Measurements from ENCODE around the gene CDH4.
"Not testable (repeated sequence)": the region's sequence is repeated elsewhere in the genome, so short reads cannot be mapped to it uniquely, and the experiment has no call there.

Gene CDH4

DNA sequence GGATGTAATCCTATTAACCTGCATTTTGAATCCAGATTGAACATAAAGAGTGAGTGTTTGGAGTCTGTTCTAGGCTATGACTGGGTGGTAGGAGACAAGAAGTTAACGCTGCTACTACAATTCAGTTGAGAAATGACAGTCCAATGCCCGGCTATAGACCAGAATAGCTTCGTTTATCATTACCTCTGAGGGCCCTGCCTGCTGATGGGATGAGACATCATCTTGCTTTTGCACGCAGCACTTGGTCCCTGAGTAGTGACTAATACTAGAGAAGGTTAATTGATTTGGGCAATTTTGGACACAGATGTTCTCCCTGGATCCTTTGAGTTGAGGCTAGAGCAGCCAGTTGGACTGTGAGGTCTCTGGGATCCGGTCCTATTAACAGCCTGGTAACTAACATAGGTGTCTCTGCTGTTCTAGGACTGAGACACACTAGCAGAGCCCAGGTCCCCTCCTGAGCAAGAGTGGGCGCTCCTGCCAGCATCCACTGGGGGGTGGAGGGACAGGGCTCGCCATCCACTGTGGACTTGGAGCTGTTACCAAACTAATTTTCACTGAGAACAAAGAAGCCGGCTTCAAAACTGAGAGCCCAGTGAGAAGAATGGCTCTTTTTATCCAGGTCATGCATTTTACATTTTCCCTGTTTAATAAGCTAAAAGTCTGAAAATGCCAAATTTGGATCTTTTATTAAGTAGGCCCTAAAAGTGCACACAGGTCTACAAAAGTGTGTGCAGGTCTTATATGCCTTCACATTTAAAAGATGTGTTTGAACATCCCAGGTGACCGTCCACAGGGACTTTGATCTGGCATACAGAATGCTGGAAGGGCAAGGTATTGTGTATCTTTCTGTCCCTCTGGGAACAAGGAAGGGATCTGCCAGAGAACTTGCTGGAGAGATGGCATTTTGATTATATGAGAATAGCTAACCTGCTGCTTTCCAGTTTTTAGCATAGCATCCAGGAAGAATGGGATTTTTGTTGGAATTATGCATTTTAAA lies 212.5 kb downstream of the CDH4 start:
- no peak for FAIRE-seq

GRCh38 chr20:61475729-61476128 lies 223.7 kb downstream of the CDH4 start:
- no peak for FAIRE-seq

- no peak for FAIRE-seq
These were observed 224.9 kb downstream of the CDH4 start for GRCh38 chr20:61476956-61477355.

- FAIRE-seq, result no peak
These were observed 225.4 kb downstream of the CDH4 start for GRCh38 chr20:61477451-61477861.

- FAIRE-seq, result no peak
These were observed 226.0 kb downstream of the CDH4 start for GRCh38 chr20:61478094-61478493.

DNA sequence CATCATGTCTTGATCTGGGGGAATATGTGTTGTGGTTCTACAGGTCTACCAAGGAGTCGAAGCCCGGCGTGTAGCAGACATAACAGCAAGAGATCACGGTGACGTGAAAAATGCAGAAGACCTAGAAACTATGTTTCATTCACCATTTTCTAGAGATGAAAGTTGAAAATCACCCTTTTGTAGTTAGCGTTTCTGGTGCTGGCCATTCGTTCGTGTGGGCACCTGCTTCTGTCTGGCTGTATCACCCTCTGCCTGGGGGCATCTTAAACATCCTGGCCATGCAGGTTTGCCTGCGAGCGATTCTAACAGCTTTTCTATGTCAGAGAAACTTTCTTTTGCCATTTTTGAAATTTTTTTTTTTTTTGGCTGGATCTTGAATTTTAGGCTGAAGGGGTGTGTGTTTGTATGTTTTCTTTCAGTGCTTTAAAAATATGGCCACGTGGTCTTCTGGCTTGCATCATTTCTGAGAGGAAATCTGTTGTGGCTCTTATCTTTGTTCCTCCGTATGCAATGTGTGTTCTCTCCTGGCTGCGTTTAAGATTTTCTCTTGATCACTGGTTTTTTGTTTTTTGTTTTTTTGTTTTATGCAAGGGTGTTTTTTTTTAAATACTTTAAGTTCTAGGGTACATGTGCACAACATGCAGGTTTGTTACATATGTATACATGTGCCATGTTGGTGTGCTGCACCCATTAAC lies 226.7 kb downstream of the CDH4 start:
- FAIRE-seq, result no peak

- not testable (repeated sequence) for FAIRE-seq
These were observed 227.4 kb downstream of the CDH4 start for GRCh38 chr20:61479433-61479832.

DNA sequence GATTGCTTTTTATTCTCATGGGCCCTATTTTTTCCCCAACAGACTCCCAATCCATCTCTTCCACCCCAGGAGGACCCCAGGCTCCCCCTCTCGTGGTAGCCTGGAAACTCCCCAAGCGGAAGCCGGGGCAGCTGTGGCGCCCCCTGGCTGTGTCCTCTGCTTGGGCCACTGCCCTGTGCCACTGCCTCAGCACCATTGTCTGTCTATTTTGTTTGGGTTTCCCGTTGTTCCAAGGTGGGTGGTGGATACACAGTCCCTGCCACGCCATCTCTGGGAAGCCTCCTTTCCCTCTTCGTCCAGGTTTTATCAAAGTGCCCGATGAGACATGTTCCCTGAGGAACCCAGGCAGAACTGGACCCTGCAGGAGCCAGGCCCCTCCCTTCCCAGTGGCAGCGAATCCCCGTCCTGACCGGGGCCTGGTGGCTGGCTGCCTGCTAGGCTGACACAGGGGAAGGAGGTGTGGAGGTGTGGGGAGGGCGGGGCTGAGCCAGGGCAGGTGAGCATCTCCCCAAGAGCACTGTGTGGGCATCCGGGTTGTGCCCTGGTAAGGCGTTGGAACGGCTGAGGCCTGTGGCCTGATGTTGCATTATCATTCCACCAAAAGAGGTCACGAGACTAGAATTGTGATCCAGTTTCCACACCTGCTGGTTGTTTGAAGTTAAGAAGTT lies 228.2 kb downstream of the CDH4 start:
- no peak for FAIRE-seq

DNA sequence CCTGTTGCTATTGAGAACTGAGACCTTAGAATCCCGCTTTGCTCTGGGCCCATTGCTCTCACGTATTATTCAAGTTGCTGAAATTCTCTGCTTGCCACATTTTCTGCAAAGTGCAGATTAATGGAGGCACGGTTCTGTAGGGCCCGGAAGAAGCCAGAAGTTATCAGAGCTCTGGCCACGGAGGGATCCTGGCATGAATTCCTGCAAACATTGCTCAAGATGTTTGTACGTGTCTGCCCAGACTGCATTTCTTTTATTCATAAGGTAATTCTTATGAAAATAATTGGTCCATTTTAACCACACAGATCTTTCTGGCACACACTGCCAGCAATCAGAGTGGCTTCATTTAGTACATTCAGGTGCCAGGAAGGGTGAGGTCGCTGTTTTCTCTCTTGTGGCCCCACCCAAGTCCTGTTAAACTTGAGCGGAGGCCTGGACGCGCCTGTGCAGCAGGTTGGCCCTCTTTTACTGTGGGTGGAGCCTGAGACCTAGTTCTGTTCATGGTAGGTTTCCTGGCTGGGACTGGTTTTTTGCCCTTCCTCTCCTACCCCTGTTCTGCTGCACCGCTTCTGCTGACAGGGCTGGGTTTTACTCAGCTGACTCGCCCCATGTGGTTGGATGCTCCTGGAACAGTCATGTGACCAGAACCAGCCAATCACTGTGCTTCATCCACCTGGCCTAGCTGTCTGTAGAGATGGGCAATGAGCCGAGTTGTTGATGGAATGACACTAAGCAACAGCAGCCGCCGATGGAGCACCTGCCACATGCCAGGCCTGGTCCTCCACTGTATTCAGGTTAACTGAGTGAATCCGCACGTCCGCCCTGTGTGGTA lies 230.2 kb downstream of the CDH4 start:
- FAIRE-seq, result no peak

- no peak for FAIRE-seq
These were observed 230.8 kb downstream of the CDH4 start for GRCh38 chr20:61482901-61483300.

DNA sequence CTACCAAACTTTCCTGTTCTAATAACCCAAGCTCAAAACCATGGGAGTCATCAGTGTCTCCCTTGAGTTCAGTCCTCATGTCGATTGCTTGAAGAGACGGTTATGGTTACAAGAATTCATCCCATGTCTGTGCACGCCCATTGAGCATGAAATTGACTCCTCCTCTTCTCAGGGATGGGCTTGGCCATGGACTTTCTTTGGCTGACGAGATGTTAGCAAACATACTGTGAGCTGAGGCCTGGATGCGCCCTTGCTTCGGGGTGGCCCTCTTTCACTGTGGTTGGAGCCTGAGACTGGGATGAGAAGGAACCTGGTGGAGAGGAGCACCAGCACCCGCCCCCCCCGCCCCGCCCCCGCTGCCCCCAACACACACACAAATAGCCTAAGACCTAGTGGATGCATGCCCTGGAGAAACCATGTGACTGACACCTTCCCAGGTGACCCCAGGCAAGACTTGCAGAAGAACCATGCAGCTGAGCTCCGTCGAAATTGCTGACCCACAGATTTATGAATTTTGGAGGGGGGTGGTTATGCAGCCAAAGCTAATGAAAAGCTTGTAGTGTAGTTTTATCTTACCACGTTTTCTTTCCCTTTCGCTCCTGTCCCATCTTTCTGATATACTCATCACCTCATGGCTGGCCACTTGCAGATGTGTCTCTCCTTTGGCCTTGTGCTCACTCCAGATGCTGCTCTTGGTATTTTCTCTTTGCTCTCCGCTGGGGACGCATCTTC lies 231.4 kb downstream of the CDH4 start:
- FAIRE-seq, result no peak

DNA sequence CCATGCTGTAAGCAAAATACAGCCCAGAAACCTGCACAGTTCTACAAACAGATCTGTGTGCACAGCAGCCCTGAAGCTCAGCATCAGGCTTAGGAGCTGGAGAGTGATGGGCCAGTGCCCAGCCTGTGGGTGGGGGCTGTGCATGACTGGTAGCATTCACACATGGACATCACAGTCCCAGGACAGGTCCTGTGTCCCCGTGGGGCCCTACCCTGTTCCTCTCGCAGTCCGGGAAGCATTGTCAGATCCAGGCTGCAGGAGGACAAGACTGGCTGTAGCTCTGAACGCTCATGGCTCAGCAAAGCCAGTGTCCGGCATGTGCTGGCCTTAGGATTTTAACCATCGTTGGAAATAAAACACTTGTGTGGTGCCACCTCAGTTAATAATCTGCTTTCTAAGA lies 234.1 kb downstream of the CDH4 start:
- FAIRE-seq, result no peak

- no peak for FAIRE-seq
These were observed 235.4 kb downstream of the CDH4 start for GRCh38 chr20:61487346-61487996.

GRCh38 chr20:61487997-61488371 lies 235.9 kb downstream of the CDH4 start:
- FAIRE-seq, result no peak

DNA sequence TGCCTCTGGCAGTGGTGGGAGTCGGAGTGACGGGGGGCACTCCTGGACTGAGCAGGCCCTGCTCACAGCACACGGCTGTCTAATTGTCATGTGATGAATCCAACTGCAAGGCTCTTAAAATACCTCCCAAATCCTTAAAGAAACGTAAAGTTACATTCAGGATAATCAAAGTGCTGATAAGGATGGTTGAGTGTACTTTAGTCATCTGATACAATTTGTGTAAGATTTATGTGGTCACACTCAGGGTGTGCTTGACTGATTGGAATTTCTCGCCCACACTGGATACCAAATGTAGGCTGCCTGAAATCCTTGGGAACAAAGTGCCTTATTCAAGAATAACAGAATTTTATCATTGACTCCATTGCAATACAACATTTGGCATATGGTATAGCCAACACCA lies 238.7 kb downstream of the CDH4 start:
- FAIRE-seq, result no peak

- no peak for FAIRE-seq
These were observed 240.0 kb downstream of the CDH4 start for GRCh38 chr20:61492065-61492464.

- FAIRE-seq, result no peak
These were observed 241.8 kb downstream of the CDH4 start for GRCh38 chr20:61493798-61494305.

DNA sequence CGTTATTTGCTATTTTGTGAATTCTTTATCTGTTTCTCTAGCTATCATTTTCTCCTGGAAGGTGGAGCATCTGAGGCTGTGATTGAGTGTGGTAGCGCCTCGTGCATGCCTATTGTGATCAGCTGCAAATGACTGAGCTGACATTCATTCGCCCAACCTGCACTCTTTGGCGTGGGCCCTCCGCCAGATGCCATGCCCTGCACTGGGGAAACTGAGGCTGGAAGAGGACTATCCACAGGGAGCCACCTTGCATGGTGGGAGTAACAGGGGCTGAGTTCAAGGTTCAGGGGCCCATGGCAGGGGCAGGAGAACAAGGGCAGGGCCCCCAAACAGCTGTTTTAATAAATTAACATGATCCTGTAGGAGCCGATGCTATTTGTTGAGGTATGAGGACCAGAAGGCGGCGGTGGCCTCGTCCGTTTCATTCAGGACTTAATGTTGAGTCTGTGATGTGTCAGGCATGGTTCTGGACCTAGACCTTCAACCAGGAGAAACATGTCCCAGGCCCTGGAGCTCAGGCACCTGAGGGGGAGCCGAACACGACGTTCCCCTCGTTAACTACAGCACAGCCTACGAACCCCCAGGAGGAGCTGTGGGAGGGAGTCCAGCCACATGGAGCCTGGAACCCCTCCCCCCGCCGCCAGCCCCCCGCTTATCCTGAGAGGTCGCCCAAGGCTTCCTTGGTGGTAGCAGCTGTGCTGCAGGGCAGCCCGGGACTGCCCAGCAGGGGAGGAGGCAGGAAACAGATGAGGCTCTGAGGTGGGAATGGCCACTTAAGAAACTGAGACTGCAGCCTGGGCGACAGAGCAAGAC lies 242.9 kb downstream of the CDH4 start:
- no peak for FAIRE-seq

DNA sequence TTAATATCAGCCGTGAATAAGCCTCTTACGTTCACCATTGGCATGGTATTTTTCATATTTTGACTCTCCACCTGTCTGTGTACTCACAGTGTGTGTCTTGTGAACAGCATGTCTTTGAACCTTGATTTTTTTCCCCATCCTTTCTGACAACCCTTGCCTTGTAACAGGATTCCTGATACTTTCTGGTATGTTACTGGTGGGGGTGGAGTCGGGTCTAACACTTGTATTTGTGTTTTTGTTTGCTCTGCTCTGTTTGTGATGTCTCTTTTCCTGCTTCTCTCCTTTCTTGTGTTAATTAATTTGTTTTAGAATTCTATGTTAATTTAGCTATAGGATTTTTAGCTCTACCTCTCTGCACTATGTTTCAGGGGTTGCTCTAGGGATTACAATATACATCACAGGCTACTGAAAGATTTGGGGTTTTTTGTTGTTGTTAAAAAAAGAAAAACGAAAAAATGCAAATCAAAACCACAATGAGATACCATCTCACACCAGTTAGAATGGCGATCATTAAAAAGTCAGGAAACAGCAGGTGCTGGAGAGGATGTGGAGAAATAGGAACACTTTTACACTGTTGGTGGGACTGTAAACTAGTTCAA lies 245.1 kb downstream of the CDH4 start:
- no peak for FAIRE-seq

All from A204.1 (cell line).